Neural progenitor cell (in vitro differentiated cells): Measurements from ENCODE around the gene UCK2.

ENCODE experiments used
- CTCF ChIP-seq: fragments of 200-600 bp; sonication (generic); IDR thresholded peaks from 2 replicates; pipeline ENCODE4 v1.5.1; 2017; ENCODE audit warnings: antibody characterized with exemption, mild to moderate bottlenecking
- EZH2 ChIP-seq: fragments of 200-600 bp; sonication (generic); IDR thresholded peaks from 2 replicates; pipeline ENCODE4 v1.6.1; 2017; ENCODE audit warnings: antibody characterized with exemption, mild to moderate bottlenecking, moderate library complexity
- EZH2phosphoT487 ChIP-seq: fragments of 200-600 bp; sonication (generic); IDR thresholded peaks from 2 replicates; pipeline ENCODE4 v1.6.1; 2017; ENCODE audit warnings: antibody characterized with exemption

- TF ChIP-seq CTCF (no peak), EZH2phosphoT487 (no peak), EZH2 (no peak)
Measured at GRCh38 chr1:165842023-165842670, 14.7 kb downstream of the UCK2 start.
